IPS-11a (cell line): Measurements from ENCODE around the gene SYT13.

Experiments used
- H3K4me3 ChIP-seq: one replicate; pipeline ENCODE4 v1.5.1; 2013; ENCODE audit warnings: low read depth, low read length, control low read depth

The SYT13 gene

DNA sequence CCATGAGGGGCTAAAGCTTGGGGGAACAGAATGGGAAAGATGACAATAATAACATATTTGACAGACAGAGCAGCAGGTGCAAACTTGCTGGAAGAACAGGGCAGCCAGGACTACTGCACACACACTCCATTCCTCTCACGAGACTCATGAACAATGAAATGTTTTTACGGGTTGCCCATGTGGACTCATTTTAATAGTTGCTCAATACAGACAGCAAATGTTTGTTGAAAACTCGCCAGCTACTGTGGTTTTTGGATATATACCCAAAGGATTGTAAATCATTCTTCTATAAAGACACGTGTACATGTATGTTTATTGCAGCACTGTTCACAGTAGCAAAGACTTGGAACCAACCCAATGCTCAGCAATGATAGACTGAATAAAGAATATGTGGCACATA, 10.3 kb downstream of the SYT13 start:
- no peak overlapping the region for H3K4me3 ChIP-seq

DNA sequence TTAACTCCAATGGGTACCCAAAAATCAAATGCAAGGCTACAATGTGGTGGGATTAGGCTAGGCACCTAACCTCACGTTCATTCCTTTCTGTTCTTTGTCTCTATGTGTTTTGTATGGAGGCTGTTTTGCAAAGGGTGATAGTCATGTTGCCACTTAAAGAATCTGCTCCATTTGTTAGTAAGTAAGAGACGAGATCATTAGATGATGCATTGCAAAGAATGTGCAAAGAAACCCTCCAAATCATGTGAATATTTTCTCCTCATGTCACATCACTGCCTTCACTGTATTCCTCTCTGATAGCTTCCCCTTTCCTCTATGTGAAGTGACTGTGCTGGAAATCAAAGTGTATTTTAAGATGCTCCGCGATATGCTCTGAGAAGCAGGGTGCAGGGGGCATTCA, 11.9 kb downstream of the SYT13 start:
- no peak overlapping the region for H3K4me3 ChIP-seq

- no peak overlapping the region for H3K4me3 ChIP-seq
These were observed 12.6 kb downstream of the SYT13 start for GRCh38 chr11:45273509-45273908.

DNA sequence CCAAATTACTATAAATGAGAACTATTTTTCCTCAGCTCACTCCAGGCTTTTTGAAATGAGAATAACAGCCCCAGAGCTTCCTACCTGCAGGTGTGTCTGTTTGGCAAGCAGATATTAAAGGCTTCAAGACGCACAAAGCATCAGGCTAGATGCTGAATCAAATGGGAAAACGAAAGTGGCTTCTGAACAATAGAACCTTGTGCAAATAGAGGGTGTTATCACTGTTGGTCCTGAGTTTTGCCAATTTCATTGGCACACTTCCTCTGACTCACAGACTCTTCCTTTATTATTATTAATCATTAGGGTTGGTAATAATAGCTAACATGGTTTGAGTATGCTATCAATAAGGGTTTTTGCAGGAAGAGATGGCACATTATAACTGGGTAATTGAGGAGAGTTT, 13.4 kb downstream of the SYT13 start:
- no peak overlapping the region for H3K4me3 ChIP-seq

- H3K4me3 ChIP-seq, result no peak overlapping the region
These were observed 15.0 kb downstream of the SYT13 start for GRCh38 chr11:45270946-45271716.

DNA sequence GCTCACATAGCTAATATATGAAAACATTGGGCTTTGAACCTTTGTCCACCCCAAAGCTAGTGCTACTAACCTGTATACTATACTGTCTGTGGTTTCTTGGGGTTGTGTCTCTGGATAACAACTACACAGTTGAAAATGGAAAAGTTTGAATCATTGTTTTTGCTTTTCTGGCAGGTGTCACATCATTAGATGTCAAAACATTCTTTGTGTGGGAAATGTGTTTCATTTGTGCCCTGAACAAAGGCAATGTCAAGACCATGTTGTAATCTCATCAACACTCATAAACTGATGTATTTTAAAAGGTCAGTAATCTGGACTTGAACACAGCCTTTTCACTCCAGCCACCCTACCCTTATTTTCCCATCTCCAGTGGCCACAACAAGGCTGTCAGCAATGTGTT, 16.5 kb downstream of the SYT13 start:
- H3K4me3 ChIP-seq, result no peak overlapping the region

DNA sequence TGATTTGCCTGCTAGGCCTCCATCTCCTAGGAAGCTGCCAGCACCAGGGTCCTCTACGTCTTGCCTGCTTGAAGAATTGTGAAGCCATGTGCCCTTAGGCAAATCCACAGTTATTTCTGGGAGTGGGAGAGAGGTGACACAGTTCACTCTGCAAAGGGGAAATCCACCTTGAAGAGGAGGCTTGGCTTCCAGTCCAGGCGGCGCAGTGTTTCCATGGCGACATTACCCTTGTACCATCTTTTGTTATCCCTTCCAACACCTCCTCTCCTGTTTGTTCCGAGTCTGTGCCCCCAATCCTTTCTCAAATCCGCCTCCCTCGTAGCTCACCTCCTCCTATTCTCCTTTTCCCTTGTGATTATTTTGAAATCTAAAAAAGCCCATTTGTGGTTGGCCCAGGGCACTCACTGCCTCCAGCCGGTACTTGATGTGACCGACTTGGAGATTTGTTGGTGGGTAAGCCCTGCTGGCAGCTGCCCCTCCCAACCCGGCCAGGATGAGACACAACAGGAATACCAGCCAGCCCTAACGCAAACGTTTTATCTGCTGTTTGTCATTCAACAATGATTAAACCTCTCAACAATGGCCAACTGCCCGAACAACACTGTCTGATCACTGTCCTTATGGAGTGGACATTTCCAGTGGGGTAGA, 18.4 kb downstream of the SYT13 start:
- no peak overlapping the region for H3K4me3 ChIP-seq

DNA sequence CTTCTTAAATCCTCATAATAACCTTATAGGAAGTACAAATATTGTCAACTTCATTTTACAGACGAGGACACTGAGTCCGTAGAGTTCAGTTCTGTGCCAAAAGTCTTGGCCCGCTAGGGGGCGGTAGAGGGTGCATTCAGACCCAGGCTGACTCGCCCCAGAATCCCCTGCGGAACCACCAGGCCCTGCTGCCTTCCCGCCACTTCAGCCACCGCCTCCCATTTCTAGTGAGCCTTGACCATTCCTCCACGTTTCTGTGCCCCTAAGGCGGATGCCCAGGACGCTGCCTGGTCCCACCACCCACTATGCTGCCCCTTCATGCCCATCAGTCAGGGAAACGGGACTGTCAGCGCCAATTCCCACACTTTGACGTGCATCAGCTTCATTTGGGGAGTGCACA, 19.1 kb downstream of the SYT13 start:
- H3K4me3 ChIP-seq, result no peak overlapping the region

DNA sequence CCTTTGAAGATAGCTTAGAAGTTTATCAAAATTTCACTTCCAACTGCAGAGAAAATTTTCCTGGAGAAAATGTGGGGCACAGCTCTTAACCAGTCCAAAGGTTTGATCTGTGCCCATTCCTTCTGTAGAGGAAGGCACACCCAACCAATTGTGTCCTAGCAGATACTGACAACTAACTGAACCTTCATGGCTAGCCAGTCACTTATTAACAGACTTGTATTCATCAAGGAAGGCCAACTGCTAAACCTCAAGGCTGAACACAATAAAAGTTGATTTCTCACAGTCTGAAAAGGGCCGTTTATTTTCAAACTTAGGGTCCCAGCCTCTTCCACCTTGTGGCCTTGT, 19.5 kb downstream of the SYT13 start:
- no peak overlapping the region for H3K4me3 ChIP-seq

DNA sequence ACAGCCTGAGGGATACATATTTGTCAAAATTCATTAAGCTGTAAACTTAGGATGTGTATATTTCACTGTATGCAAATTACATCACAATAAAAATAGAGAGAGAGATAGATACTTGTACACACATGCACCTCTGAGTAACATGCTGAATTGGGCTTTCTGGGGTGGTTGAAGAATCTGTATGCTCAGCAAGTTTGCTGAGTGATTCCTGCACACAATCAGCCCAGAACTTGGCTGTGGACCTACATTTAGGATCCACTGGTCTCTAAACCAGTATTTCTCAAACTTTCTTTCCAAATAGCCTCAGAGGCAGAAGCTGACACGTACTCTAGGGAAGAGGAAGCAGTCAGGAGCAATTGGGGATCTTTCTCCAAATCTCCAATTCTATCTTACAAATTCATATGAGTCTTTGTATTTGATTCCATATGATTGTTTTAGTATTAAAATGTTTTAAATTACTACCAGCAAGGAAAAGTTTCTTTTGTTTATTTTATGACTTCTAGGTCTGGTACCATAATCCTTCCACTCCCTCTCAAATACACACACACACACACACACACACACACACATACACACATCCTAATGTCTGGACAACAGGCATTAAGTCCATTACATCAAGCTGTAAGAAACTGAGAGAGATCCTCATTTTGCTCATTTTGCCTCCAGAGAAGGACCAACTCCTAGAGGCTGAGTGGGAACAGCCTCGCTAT, 20.0 kb downstream of the SYT13 start:
- no peak overlapping the region for H3K4me3 ChIP-seq

- H3K4me3 ChIP-seq, result no peak overlapping the region
These were observed 21.2 kb downstream of the SYT13 start for GRCh38 chr11:45264839-45265515.

DNA sequence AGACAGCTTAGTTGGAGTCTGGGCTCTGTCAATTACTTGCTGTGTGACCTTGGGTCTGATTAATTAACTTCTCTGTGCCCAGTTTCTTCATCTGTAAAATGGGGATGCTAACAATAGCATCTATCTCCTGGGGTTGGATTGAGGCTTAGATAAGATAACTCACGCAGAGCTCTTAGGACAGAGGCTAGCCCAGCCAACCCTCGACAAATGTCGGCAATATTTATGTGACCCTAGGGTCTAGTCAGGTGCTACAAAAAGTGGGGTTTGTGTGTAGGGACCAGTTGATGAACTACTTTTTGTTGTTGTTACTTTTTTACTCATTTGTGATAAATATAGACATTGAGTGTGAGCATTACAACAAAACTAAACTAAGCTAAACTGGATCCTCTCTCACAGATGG, 22.4 kb downstream of the SYT13 start:
- H3K4me3 ChIP-seq, result no peak overlapping the region

- H3K4me3 ChIP-seq, result no peak overlapping the region
These were observed 23.2 kb downstream of the SYT13 start for GRCh38 chr11:45262900-45263299.

DNA sequence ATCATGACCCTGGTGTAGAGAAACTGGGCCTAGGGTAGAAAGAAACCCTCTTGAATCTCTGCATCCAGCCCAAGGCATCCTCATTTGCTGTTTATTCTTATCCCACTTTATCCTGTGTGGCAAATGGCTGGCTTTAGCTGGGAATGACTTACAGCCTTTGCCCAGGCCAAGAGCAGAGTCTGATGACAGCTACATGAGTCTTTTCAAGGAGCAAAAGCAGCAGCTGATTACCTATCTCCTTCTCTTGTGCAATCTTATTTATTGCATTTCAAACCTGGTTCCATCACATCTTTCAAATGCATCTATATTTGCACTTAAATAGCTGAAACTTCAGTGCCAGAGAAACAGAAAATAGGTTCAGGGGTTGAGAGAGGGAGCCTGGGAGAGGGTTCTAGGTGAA, 26.1 kb downstream of the SYT13 start:
- no peak overlapping the region for H3K4me3 ChIP-seq

- no peak overlapping the region for H3K4me3 ChIP-seq
These were observed 26.5 kb downstream of the SYT13 start for GRCh38 chr11:45259592-45259991.

DNA sequence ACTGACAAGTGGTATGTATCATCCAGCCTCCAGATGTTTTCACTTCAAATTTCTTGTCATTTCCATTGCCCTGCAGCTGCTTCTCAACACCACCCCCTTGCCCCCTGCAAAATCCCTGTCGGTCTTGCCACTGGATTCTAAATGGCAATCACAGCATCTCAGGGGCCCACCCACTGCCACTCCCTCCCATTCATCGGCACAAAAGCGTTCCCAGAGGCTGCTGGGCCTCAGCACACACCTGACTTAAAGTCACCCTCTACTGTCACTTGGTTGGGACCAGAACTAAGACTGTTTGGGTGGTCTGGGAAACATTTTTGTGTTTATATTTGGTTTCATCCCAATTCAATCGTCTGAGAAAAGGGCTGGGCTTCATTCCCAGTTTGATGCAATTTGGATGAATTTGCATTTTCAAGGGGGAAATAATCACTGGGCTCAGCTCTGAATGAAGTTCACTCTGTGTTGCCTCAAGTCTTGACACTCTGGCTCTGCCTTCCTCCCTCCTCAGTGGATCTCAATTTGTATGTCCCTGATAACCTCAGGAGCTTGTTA, 27.1 kb downstream of the SYT13 start:
- no peak overlapping the region for H3K4me3 ChIP-seq

GRCh38 chr11:45254070-45254469, 32.1 kb downstream of the SYT13 start:
- no peak overlapping the region for H3K4me3 ChIP-seq

DNA sequence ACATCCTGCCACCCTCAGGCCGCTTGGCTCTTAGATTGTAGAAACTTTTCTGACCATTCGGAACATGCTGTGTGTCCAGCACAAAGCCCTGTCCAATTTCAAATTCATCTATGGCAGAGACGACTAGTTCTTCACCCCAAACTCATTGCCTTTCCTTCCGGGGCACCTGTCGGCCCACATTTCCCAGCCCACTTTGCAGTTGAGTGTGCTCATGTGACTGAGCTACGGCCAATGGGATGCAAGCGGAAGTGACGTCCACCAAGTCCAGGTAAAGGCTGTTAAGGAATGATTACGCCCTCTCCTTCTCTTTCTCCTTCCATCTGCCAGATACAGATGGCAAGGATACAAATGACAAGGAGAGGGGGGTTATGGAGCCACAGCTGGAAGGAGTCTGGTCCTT, 32.5 kb downstream of the SYT13 start:
- H3K4me3 ChIP-seq, result no peak overlapping the region

GRCh38 chr11:45252877-45253276, 33.3 kb downstream of the SYT13 start:
- H3K4me3 ChIP-seq, result no peak overlapping the region

DNA sequence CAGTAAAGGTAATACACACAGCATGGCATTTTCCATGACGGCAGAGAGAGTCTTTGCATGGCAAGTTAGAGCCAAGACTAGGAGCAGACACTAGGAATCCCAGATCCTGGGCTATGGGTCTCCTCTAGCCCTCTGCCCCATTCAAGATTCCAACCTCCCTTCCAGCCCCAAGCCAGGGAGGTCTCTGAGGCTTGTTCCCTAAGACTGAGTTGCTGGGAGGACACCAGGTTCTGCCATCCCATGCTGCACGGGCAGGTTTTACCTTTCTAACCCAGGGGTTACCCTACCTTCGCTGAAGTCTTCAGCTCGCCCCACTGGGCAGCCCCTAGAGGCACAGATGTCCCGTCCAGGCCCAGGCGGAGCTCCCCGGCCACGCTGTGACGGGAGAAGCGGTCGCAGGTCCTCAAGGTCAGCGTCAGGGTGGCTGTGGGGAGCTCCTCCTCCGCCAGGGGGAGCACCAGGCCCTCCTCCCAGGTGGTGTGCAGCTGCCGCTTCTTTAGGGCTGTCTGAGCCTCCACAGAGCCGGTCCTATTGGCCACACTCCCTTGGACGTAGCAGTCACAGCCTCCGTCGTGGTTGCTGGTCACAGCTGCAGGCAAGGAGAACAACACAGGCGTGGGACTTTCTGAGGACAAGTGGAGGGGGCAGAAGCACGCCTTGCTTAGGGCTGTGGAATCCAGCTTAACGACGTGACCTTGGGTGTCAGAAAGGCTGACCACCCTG, 33.8 kb downstream of the SYT13 start:
- H3K4me3 ChIP-seq, result no peak overlapping the region
